IMR-90 (cell line): ENCODE data around the gene PRSS3. TPM values are rescaled to one million over a fixed set of nuclear protein-coding genes. Genes with fewer than 3 reads are reported as not detected.

ENCODE experiments used
- CEBPB ChIP-seq: IDR thresholded peaks from 2 replicates; pipeline ENCODE4 v1.6.1; 2012; ENCODE audit warnings: low read depth, low read length, improper control_type of control experiment
- CHD1 ChIP-seq: IDR thresholded peaks from 2 replicates; pipeline ENCODE4 v1.6.1; 2012; ENCODE audit warnings: low read depth, low read length, improper control_type of control experiment
- MAFK ChIP-seq: IDR thresholded peaks from 2 replicates; pipeline ENCODE4 v1.6.1; 2012; ENCODE audit warnings: low read depth, low read length, improper control_type of control experiment
- RFX5 ChIP-seq: IDR thresholded peaks from 2 replicates; pipeline ENCODE4 v1.8.0; 2012; ENCODE audit warnings: low read depth, mild to moderate bottlenecking, low read length, moderate library complexity
- polyA plus RNA-seq, 3 experiments: library from polyadenylated mRNA; depleted of rRNA; stranded (reverse); fragments of >200 nt; gene quantifications; 2 replicates each; pipeline ENCODE4 v1.2.3, GENCODE V29; 2012; ENCODE audit warnings: low replicate concordance in 1 of 3
- total RNA-seq: library from RNA; depleted of rRNA; stranded (reverse); fragments of >200 nt; gene quantifications from 2 replicates; pipeline ENCODE4 v1.2.3, GENCODE V29; 2012

Gene PRSS3
- total and polyA plus RNA-seq, 2 of the 4 experiments (the other 2 are of a cell fraction): 7.0 to 26.9 TPM

GRCh38 chr9:33816327-33817252 lies 21.2 kb downstream of the PRSS3 start, which contains the start of gene UBE2R2 (continued):
- TF ChIP-seq RFX5 (no peak), CEBPB (no peak), MAFK (no peak), CHD1 (no peak)
